ENCODE data around the gene KATNAL1.
"Not testable (repeated sequence)": the region's sequence is repeated elsewhere in the genome, so short reads cannot be mapped to it uniquely, and the experiment has no call there.

KATNAL1 gene

DNA sequence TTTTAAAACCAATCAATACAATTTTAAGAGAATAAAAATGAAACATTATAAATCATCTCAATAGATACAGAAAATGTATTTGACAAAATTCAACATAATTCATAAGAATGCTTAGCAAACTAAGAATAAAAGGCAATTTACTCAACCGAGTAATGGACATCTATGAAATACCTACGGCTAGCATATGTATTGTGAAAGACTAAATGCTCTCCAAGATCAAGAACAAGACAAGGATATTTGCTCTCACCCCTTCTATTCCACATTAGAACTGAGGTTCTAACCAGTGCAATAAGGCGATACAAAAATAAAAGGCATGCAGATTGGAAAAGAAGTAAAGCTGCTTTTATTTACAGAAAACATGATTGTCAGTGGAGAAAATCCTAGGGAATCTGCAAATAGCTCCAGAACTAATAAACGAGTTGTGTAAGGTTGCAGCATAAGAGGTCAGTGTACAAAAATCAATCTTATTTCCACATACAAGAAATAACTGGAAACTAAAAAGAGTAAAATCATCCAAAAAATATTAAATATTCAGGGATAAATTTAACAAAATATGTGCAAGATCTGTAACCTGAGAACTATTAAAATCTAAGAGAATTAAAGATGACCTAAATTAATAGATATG lies 16.4 kb downstream of the KATNAL1 start:
- DNase-seq, result no peak

DNA sequence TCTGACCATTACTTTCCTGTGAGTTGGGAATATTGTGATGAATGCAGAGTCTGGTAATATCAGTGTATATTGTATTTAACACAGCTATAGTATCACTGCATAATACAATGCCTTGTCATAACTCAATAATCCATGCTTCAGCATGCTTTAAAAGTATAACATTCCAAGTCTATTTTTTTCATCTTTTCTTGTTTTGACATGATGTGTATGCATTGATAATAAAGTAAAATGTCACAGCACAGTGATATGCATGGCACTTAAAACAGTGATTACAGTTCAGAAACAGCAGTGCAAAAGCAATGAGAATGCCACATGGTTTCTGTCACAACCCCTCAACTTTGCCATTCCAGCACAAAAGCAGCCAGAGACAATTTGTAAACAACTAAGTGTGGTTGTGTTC lies 17.8 kb downstream of the KATNAL1 start:
- no peak for DNase-seq

DNA sequence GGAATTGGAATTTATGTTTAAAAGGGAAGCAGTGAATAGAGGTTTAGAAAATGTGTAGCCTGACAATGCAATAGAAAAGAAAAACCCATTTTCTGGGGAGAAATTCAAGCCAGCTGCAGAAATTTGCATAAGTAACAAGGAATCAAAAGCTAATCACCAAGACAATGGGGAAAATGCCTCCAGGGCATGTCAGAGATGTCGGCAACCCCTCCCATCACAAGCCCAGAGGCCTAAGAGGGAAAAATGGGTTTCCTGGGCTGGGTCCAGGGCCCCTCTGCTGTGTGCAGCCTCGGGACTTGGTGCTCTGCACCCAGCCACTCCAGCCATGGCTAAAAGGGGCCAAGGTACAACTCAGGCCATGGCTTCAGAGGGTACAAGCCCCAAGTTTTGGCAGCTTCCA lies 21.3 kb downstream of the KATNAL1 start:
- not testable (repeated sequence) for DNase-seq

DNA sequence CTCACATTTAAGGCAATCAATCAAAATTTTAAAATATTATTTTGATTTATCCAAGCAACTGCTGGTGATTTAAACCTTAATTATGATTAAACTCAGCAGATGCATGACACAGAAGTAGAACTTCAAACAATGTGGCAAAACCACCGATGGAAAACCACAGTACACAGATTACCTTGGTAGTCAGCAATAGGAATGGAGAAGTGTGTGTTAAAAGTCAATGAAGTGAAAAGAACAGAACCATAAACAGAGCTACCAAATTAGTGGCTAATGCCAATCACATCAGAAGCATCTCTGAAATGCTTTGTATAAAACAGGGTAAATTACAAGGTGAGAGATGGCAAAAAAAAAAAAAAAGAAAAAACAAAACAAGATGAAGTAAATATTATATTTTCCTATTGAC lies 31.2 kb downstream of the KATNAL1 start:
- DNase-seq, result no peak

DNA sequence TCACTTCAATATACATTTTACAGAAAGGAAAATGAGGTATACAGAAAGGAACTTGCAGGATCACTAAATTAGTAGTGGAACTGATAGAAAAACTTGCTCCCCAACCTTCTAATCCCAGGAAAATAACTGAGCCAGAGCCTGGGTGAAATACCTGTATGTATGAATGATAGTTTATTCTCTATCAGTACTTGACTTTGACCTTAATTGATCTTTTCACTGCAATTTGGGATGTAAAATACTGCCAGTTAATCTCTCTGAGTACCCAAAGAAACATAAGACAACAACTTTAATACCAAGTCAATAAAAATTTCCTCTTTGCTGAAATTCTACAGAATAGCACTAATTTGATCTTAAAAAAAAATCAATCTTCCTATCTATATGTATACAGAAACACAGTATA lies 33.3 kb downstream of the KATNAL1 start:
- DNase-seq, result no peak

DNA sequence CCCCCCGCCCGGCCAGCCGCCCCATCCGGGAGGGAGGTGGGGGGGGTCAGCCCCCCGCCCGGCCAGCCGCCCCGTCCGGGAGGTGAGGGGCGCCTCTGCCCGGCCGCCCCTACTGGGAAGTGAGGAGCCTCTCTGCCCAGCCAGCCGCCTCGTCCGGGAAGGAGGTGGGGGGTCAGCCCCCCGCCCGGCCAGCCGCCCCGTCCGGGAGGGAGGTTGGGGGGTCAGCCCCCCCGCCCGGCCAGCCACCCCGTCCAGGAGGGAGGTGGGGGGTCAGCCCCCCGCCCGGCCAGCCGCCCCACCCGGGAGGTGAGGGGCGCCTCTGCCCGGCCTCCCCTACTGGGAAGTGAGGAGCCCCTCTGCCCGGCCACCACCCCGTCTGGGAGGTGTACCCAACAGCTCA lies 37.3 kb downstream of the KATNAL1 start:
- DNase-seq, result not testable (repeated sequence)

DNA sequence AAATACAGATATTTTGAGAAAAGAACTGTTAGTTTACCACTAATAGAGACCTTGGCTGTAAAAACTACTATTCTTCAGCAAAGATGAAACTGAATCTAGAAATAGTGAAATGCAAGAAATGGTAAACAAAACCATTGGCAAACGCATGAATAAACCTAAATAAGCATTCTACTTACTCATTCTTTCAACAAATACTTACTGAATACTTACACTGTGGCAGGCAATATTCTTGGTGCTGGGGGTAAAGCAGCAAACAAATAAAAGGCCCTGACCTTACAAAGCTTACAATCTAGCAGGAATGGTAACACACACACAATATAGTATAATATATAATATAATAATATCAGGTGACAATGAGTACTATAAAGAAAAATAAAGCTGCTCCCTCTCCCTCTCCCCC lies 38.7 kb downstream of the KATNAL1 start:
- DNase-seq, result no peak

DNA sequence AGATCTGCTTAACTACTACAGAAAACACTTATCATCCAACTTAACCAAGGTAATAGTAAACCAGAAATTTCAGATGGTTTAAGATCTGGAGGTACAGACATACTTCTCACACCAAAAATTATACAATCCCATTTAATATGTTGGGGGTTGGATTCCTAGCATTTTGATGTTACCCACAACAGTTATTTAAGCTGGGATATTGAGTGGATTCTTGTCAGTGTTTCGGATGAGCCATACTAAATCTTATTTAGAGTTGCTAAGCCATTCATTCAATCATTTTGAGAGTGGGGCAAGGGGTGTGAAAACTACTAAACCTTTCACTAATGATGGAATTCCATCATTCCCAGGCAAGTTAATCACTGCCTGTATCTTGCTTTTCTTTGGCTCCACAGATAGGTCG lies 40.6 kb downstream of the KATNAL1 start:
- DNase-seq, result no peak

DNA sequence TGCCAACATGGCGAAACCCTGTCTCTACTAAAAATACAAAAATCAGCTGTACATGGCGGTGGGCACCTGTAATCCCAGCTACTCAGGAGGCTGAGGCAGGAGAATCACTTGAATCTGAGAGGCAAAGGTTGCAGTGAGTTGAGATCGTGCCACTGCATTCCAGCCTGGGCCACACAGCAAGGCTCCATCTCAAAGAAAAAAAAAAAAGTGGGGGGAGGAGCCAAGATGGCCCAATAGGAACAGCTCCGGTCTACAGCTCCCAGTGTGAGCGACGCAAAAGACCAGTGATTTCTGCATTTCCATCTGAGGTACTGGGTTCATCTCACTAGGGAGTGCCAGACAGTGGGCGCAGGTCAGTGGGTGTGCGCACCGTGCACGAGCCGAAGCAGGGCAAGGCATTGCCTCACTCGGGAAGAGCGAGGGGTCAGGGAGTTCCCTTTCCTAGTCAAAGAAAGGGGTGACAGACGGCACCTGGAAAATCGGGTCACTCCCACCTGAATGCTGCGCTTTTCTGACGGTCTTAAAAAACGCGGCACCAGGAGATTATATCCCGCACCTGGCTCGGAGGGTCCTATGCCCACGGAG lies 48.1 kb downstream of the KATNAL1 start:
- DNase-seq, result not testable (repeated sequence)

DNA sequence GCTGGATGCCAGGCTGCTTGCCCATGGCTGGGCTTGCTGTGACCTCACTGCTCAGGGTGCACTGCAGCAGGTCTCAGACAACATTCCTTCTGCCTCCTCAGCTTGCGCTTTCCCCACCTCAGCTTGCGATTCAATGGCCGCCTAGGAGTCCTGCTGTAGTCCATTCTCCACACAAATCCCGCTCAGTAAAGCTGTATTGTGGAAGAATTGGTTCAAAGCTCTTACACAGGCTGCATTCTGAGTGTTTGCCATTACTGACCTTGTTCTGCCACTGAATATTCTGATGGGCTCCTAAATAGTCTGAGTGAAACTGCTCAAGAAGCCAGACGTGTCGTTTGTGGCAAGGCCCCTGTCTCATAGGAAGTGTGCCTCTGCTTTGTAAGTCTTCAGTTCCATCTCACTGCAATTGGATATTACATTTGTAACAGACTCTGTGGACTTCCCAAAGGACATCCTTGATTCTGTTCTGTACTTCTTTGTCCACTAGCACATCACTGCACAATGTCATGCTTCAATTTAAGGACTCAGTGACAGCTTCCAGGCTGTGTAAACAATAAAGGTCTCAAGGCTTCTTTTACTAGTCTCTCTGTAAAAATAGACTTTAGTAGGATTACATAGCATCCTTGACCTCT lies 49.8 kb downstream of the KATNAL1 start:
- no peak for DNase-seq

DNA sequence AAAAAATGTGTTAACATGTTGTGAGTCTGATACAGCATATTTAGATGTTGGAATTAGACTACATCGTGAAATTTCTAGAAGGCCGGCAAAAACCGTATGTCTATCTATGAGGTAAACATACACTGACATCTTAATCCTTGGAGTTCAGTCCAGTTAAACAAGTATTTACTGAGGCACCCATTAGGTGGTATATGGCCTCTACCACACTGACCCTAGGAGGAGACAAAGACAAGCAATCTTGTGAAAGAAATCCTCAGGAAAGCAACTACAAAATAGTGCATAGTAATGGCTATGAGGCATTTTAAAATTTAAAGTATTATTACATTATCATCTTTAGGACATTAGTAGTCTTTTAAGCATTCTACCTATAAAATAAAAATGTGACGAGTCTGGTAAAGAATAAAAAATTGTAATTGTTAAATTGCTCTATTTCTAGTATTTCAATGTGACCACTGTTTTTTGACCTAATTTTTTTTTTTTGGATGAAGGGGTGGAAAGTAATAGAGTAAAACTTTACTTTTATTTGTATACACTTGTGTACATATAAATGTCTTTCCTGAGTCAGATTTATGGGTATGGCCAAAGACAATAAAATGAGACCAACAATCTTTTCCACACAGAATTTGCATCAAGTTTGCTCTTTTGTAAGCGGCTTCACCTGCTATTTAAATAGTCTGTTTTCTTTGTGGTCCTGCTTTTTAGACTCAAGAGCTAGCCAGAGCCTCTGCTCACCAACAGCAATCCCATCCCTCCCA lies 50.5 kb downstream of the KATNAL1 start:
- DNase-seq, result no peak

DNA sequence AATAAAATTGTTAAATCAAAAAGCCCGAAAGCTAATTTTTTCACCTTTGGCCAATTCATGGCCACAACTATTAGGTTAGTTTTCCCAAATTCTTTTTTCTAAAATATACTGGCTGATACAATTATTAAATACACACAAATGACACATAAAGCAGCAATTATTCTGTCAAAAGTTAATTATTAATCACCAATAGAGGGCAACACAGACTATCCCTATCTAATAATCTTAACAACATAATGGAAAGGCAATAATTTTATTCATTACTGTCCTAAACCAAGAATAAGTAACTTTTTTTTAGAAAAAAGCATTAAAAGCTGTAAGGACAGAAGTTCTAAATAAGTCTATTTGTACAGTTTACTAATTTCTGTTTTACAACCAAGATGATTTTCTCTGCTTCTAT lies 51.7 kb downstream of the KATNAL1 start:
- no peak for DNase-seq

DNA sequence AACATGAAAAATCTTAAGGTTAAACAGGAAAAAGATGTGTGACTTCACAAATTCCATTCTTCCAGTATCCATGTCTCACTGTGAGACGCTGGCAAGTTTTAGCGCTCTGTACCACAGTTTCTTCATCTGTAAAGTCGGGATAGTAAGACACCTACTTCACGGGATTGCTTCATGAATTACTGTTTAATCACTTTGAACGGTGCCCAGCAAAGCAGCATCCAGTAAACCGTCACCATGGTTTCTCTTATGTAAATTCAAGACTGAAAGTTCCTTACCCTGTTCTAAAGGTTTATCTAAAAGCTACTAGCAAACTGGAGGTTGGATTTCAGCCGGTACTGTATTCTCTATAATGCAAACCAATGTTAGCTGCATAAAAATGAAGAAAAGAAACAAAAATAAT lies 53.5 kb downstream of the KATNAL1 start:
- DNase-seq, result no peak

DNA sequence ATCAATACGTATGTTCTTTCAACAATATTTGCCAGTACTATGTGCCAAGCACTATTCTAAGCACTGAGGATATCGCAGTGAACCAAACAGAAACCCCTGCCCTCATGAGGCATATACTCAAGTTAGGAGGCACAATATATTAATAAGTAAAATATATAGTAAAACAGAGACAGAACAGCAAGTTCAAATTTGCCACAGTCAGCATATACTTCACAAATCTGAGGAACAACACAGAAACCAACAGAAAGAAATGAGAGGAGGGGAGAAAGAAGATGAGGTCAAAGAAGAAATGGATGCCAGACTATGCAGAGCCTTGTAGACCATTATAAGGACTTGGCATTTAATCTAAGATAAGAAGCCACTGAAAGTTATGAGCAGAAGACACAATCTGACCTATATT lies 59.9 kb downstream of the KATNAL1 start:
- no peak for DNase-seq

DNA sequence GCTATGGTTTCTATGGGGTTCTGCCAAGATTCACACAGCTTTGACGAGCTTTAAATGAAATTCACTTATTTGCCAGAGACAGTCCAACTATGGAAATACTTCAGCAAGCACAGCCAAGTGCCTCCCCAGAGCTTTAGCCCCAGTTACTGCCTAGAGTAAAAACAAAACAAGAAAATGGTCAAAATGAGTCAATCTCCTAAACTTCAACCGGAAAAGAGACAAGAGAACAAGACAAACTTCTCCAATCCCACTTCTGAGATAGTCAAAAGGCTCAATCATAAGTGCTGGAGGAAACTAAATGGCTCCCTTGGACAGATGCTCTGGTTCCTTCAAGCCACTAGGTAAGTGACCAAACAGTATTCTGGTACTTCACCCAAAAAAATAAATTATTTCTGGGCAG lies 65.8 kb downstream of the KATNAL1 start:
- DNase-seq, result no peak

DNA sequence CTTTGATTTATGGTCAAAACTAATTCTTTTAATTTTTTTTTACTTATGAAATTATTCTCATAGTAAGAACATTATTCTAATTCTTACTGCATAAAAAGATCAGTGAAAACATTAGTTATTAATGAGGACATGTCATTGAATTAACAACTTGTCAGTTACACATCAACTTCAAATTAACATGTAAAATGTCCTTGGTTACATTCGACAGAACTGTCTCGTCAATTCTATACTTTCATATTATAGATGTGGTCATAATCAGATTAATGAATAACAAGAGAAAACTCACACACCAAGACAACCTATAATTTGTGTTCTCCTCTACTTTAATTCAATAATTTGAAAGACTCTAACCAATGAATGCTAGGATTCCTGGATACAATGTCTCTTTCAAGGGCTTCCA lies 66.7 kb downstream of the KATNAL1 start:
- DNase-seq, result no peak

DNA sequence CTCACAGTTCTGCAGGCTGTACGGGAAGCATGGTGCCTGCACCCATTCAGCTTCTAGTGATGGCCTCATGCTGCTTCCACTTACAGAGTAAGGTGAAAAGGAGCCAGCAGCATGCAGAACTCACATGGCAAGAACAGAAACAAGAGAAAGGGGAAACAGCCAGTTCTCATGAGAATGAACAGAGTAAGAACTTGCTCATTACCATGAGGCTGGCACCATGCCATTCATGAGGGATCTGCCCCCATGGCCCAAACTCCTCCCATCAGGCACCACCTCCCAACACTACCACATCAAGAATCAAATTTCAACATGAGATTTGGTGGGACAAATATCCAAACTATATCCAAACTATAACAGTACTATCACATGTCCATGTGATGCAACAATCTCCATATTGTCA lies 72.1 kb downstream of the KATNAL1 start:
- no peak for DNase-seq

DNA sequence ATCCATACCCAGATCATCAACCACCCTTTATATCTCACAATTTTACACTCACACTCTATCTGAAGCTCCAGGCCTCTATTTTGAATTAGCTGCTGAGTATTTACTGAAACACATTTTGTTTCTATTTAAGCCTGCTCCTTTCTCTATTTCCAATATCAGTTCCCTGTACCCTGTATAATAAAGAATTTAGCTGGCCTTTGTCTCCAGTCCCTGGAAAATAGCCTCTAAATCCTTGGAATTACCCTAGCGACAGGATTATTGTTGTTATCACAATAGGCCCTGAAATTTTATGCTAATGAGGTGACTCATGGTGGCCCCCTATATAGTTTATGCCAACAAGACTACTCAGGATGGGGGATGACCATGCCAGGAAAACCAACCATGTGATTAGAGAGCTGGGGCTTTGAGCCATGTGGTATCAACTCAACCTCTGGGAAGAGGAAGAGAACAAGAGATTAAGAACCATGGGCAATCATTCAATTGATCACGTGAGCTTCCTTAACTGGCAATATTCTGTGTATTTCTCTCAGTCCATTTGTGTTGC lies 72.7 kb downstream of the KATNAL1 start:
- no peak for DNase-seq

DNA sequence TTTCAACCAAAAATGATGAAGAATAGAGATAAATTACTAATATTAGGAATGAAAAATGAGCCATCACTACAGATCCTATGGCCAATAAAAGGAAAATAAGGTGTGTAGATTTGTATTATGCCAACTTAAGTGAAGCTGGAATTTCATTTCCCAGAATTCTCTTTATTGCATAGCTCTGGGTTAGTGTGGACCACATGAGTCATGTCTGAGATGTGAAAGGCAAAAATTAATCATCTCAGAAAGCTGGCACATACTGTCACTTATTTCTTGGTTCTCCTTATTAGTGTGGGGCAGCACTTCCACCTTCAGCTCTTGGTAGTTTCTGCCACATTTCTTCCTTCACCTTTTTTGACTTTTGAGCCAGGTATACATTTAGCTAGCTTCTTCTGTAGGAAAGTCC lies 82.6 kb downstream of the KATNAL1 start:
- DNase-seq, result no peak

DNA sequence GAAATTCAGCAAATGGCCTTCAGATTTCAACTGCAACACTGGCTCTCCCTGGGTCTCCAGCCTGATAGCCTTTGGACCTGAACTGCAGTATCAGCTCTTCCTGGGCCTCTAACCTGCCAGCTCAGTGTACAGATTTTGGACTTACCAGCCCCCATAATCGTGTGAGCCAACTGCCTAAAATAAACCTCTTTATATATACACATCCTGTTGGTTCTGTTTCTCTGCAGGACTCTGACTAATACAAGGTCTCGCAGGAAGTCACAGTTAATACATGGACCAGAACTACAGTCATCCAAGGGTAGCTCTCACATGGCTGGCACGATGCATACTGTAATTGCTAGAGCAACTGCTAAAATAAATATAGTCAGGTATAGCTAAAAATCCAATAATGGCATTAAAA lies 85.1 kb downstream of the KATNAL1 start:
- DNase-seq, result no peak

DNA sequence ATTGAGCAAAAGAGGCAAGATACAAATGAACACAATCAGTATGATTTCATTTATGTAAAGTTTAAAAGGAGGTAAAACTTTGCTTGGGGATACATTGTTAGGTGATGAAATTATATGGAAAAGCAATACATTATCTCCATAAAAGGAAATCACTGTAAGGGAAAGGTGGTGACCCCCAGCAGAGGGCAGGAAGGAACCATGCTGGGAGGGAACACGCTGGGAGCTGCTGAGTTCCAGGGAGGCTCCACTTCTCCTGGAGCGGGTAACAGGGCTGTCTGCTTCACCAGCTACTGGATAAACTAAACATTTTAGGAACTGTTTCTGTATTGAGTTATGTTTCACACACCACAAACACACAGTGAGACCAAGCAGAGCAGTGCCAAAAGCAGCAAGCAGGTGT lies 91.2 kb downstream of the KATNAL1 start:
- DNase-seq, result peak; percentile 13

DNA sequence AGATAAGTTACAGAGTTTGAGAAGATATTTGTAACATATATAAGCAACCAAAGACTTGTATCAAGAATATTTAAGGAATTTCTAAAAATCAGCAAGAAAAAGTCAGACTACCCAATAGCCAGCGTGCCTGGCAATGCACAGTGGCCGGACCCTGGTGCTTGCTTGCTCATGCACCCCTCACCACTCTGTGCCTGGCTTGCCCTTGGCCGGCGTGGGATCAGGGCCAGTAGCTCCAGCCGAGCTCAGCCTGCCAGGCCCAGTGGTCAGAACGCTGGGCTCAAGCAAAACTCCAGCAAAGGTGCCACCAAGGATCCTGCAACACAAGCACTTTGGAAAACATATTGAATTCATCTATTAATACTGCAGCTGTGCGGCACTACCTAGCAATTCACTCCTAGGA lies 95.1 kb downstream of the KATNAL1 start:
- DNase-seq, result no peak

DNA sequence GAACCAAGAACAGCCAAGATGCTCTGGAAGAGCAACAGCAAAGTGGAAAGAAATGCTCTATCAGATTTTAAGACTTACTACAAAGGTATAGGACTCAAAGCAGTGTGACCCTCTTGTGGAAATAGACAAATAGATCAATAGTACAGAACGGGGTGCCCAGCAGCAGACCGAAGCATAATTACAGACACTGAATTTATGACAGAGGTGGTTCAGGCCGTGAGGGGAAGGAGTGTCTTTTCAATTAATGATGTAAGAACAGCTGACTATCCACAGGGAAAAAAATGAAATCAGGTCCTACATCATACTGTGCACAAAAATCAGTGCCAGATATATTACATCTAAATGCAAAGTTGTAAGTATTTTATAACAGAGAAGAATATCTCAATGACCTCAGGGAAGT lies 95.6 kb downstream of the KATNAL1 start:
- no peak for DNase-seq

DNA sequence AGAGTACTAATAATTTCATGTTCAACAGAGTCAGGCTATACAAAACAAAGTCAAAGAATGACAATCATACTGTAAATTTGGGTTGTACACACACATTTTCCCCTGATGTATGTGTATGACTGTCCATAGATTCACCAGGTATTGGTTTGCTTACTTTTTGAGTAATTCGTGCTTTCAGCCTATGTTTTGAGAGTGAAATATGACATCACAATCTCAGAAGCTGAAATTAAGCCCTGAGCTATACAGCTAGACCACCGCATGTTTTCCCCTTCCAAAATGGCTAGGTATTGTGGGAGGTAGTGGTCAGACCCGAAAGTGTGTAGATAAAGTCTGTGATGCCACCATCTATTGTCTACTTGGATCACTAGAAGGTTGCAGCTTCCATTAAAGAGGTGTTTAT lies 102.8 kb downstream of the KATNAL1 start:
- DNase-seq, result no peak

Measured in CD4-positive, alpha-beta T cell treated with Interleukin-17A for 4 hours (primary cell).